BE2C (cell line): Measurements from ENCODE around the gene BLMH.

ENCODE experiments used
- DNase-seq: peaks from one replicate; pipeline ENCODE4 v3.0.0-alpha.2; 2020
- H3K27me3 ChIP-seq: fragments of 250-450 bp; sonication (Bioruptor Pico); 2 replicates; pipeline ENCODE4 v1.5.1; 2020; ENCODE audit warnings: mild to moderate bottlenecking
- H3K36me3 ChIP-seq: fragments of 250-450 bp; sonication (Bioruptor Pico); 2 replicates; pipeline ENCODE4 v1.5.1; 2020; ENCODE audit warnings: mild to moderate bottlenecking
- H3K4me1 ChIP-seq: fragments of 250-450 bp; sonication (Bioruptor Pico); 2 replicates; pipeline ENCODE4 v1.5.1; 2020
- H3K4me3 ChIP-seq: 2 replicates; pipeline ENCODE4 v1.5.1; 2011; ENCODE audit warnings: low read depth, low read length
- H3K9me3 ChIP-seq: fragments of 250-450 bp; sonication (Bioruptor Pico); 2 replicates; pipeline ENCODE4 v1.5.1; 2020
- TF ChIP-seq, protein P1 (sequence below): IDR thresholded peaks from 2 replicates; pipeline ENCODE4 v1.5.1; 2012; ENCODE audit warnings: mild to moderate bottlenecking, low read depth, low read length

The BLMH gene

DNA sequence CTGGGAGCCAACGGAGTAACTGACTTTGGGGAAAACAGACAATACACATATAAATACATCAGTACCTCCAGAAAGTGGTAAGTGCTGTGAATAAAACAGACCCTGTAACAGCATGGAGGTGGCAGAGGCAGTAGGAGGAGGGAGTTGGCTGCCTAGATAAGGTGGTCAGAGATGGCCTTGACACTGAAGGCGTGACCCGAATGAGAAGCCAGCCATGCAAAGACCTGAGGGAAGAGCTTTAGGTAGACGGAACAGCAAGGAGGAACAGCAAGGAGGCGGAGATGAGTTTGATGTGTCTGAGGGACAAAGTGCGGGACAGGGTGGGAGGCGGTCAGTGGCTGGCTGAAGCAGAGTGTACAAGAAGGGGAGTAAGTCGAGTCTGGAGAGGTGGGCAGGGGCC lies 48.2 kb downstream of the BLMH start:
- Histone ChIP-seq H3K4me1 (no peaks in the 10 kb centered on the region), H3K4me3 (no peak overlapping the region), H3K27me3 (no peaks in the 10 kb centered on the region), H3K36me3 (no peaks in the 10 kb centered on the region; the same call in 1 of the 2 replicates), H3K9me3 (no peaks in the 10 kb centered on the region)
- DNase-seq, result no peak
- TF ChIP-seq, protein P1, sequence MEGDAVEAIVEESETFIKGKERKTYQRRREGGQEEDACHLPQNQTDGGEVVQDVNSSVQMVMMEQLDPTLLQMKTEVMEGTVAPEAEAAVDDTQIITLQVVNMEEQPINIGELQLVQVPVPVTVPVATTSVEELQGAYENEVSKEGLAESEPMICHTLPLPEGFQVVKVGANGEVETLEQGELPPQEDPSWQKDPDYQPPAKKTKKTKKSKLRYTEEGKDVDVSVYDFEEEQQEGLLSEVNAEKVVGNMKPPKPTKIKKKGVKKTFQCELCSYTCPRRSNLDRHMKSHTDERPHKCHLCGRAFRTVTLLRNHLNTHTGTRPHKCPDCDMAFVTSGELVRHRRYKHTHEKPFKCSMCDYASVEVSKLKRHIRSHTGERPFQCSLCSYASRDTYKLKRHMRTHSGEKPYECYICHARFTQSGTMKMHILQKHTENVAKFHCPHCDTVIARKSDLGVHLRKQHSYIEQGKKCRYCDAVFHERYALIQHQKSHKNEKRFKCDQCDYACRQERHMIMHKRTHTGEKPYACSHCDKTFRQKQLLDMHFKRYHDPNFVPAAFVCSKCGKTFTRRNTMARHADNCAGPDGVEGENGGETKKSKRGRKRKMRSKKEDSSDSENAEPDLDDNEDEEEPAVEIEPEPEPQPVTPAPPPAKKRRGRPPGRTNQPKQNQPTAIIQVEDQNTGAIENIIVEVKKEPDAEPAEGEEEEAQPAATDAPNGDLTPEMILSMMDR, result no peak

DNA sequence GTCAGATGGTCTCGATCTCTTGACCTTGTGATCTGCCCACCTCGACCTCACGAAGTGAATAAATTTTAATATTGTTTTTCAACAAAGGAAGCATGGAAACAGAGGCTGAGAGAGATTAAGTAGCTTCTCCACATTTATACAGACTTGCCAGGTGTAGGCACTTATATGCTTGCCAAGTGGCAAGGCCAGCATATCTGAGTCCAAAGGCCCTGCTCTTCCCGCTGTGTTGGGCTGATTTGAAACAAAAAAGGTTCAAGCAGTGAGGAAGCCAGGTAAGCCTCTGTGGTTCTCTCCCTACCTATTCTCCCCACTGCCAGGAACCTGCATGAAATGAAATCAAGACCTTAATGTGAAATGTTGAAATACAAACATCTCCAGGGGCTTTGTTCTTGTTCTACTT lies 48.7 kb downstream of the BLMH start:
- no peaks in the 10 kb centered on the region for H3K27me3 ChIP-seq
- H3K4me3 ChIP-seq, result no peak overlapping the region
- no peaks in the 10 kb centered on the region for H3K36me3 ChIP-seq
- no peak for DNase-seq
- no peaks in the 10 kb centered on the region for H3K9me3 ChIP-seq
- TF ChIP-seq, protein P1, result no peak
- no peaks in the 10 kb centered on the region for H3K4me1 ChIP-seq

DNA sequence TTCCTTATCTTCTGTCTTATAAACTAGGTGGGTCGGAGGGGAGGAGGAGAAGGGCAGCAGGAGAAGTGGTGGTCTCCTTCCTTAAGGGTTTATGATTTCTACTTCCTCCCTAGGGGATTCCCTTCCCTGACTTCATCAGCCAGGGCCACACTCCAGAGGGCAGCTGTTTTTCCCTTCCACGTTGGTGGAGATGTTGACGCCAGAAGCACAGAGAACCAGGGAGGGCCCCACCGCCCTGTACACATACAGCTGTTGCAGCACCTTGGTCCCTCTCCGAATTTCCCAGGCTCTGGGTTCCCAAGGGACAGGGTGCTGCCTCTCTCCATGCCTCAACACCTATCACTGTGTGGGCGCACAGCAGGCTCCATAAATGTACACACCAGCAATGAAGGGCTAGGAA lies 50.7 kb downstream of the BLMH start:
- TF ChIP-seq, protein P1, result no peak
- Histone ChIP-seq H3K4me3 (no peak overlapping the region), H3K27me3 (peaks cover 8% of the 10 kb centered on the region), H3K4me1 (no peaks in the 10 kb centered on the region), H3K36me3 (no peaks in the 10 kb centered on the region), H3K9me3 (no peaks in the 10 kb centered on the region)
- no peak for DNase-seq

DNA sequence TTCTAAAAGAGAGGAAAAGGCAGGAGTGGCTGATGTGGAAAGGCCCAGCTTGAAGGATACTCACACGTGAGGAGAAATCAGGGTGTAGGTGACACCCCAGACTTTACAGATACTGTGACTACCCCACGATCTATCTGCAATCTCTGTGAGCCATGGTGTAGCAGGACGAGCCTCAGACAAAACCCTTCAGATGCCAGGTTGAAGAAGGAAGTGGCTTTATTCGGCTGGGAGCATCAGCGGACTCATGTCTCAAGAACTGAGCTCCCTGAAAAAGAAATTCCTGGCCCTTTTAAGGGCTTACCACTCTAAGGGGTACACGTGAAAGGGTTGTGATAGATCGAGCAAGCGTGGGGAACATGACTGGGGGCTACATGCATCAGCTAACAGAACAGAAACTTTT lies 51.6 kb downstream of the BLMH start:
- H3K36me3 ChIP-seq, result no peaks in the 10 kb centered on the region
- no peak overlapping the region for H3K4me3 ChIP-seq
- no peaks in the 10 kb centered on the region for H3K4me1 ChIP-seq
- H3K27me3 ChIP-seq, result peaks cover 16% of the 10 kb centered on the region
- no peaks in the 10 kb centered on the region for H3K9me3 ChIP-seq
- TF ChIP-seq, protein P1, result no peak
- DNase-seq, result no peak

DNA sequence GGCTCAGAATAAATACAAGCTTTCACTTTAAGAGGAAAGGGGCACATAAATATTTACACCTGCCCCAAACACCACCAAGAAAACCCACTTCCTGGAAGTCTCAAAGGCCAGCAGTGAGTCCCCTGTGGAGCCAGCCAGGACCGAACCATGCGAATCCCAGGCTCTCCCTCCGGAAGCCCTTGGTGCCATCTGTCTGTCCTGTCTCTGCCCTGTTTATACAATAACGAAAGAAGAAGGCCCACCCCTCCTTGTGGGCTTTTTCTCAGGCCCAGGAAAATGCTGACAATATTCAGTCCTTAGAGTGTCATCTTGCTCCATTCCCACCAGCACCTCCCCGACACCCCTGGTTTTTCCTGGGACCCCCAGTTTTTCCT lies 52.7 kb downstream of the BLMH start:
- Histone ChIP-seq H3K9me3 (no peaks in the 10 kb centered on the region), H3K4me3 (no peak overlapping the region), H3K27me3 (peaks cover 27% of the 10 kb centered on the region), H3K36me3 (no peaks in the 10 kb centered on the region), H3K4me1 (no peaks in the 10 kb centered on the region)
- DNase-seq, result no peak
- TF ChIP-seq, protein P1, result no peak

DNA sequence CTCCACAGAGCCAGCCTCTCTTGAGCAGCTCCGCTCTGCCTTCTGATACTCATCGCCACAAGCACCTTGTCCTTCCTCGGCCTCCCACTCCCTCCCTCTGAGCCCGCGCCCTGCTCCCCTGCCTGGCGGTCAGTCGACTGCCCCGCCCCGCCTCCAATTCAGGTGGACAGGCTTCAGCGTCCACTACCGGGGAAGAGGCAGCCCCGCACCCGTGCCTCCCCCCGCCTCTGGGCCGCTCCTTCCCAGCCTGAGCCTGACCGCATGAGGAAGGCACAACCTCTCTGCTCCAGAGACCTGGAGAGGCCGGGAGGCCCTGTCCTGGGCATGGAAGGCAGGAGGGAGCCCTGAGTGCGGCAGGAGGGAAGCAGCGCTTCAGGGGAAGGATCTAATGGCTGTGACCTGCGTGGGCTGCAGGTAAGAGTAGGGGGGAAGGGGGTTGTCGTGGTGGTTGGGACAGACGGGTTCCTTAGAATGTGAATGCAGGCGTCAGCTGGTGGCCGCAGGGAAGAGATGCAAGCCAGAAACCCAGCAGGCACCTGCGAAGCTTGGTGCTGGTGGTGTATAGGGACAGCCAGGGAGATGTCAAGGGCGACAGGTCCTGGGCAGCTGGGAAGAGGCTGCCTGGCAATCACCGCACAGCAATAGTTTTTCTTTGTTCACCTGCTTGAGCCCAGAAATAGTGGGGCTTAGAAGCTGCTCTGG lies 53.2 kb downstream of the BLMH start:
- no peak for DNase-seq
- Histone ChIP-seq H3K4me3 (no peak overlapping the region), H3K36me3 (no peaks in the 10 kb centered on the region), H3K4me1 (no peaks in the 10 kb centered on the region), H3K9me3 (no peaks in the 10 kb centered on the region), H3K27me3 (peaks cover 27% of the 10 kb centered on the region)
- TF ChIP-seq, protein P1, result no peak
